Glomerular visceral epithelial cell (primary cell): Measurements from ENCODE around the gene IL6.
A peak's percentile ranks its signal among the peaks of the same experiment; 100 is the strongest.
"Not testable (repeated sequence)": the region's sequence is repeated elsewhere in the genome, so short reads cannot be mapped to it uniquely, and the experiment has no call there.

Experiments used
- DNase-seq: peaks from one replicate; pipeline ENCODE4 v3.0.0-alpha.2; 2016; ENCODE audit errors: extremely low spot score

IL6 gene

GRCh38 chr7:22703978-22704610, 22.9 kb upstream of the IL6 start:
- DNase-seq: not testable (repeated sequence)

- DNase-seq: not testable (repeated sequence)
Observed at GRCh38 chr7:22704722-22705121, 22.3 kb upstream of the IL6 start.

GRCh38 chr7:22705874-22706273, 21.1 kb upstream of the IL6 start:
- not testable (repeated sequence) for DNase-seq

- not testable (repeated sequence) for DNase-seq
Observed at GRCh38 chr7:22707026-22707691, 19.8 kb upstream of the IL6 start.

- not testable (repeated sequence) for DNase-seq
Observed at GRCh38 chr7:22708214-22708613, 18.8 kb upstream of the IL6 start.

GRCh38 chr7:22708677-22709061, 18.3 kb upstream of the IL6 start:
- DNase-seq: not testable (repeated sequence)

GRCh38 chr7:22709062-22709829, 17.8 kb upstream of the IL6 start:
- DNase-seq: not testable (repeated sequence)

GRCh38 chr7:22709857-22710256, 17.1 kb upstream of the IL6 start:
- DNase-seq: no peak

- DNase-seq: no peak
Observed at GRCh38 chr7:22712999-22713398, 14.0 kb upstream of the IL6 start.

GRCh38 chr7:22713463-22713862, 13.5 kb upstream of the IL6 start:
- DNase-seq: no peak

- no peak for DNase-seq
Observed at GRCh38 chr7:22715969-22716368, 11.0 kb upstream of the IL6 start.

- no peak for DNase-seq
Observed at GRCh38 chr7:22717760-22718159, 9.2 kb upstream of the IL6 start.

- DNase-seq: peak; percentile 51
Observed at GRCh38 chr7:22718200-22718711, 8.7 kb upstream of the IL6 start.

- no peak for DNase-seq
Observed at GRCh38 chr7:22718911-22719420, 8.0 kb upstream of the IL6 start.

- no peak for DNase-seq
Observed at GRCh38 chr7:22720791-22721786, 5.9 kb upstream of the IL6 start.

GRCh38 chr7:22722536-22723180, 4.3 kb upstream of the IL6 start:
- no peak for DNase-seq

GRCh38 chr7:22723181-22723601, 3.8 kb upstream of the IL6 start:
- peak; percentile 30 for DNase-seq

- DNase-seq: no peak
Observed at GRCh38 chr7:22723637-22724036, 3.4 kb upstream of the IL6 start.

- DNase-seq: no peak
Observed at GRCh38 chr7:22724861-22725260, 2.1 kb upstream of the IL6 start.

- DNase-seq: no peak
Observed at GRCh38 chr7:22725585-22725984, 1.4 kb upstream of the IL6 start.
